K562 (cell line): Measurements from ENCODE around the gene FOXA3. TPM values are rescaled to one million over a fixed set of nuclear protein-coding genes. Genes with fewer than 3 reads are reported as not detected.

Source experiments
- ADNP ChIP-seq: fragments of 200-800 bp; sonication (Bioruptor generic); IDR thresholded peaks from 2 replicates; pipeline ENCODE4 v1.6.1; 2016; ENCODE audit warnings: missing genetic modification characterization, missing compliant biosample characterization
- ARID4B ChIP-seq: sonication (generic); formaldehyde crosslinking; IDR thresholded peaks from 2 replicates; pipeline ENCODE4 v1.8.0; 2022; ENCODE audit warnings: mild to moderate bottlenecking, missing genetic modification reagents
- CEBPB ChIP-seq: fragments of 450-650 bp; IDR thresholded peaks from 2 replicates; pipeline ENCODE4 v1.6.1; 2016; ENCODE audit warnings: missing genetic modification characterization, missing compliant biosample characterization
- CGGBP1 ChIP-seq: fragments of 250-450 bp; sonication (Bioruptor Pico); IDR thresholded peaks from 2 replicates; pipeline ENCODE4 v1.9.0; 2021; ENCODE audit warnings: mild to moderate bottlenecking
- CTCF ChIP-seq, 3 experiments: IDR thresholded peaks in 2 of 3; conservative IDR thresholded peaks in 1 of 3; 2 replicates each; pipeline ENCODE4 v1.5.1; 2011 to 2012; ENCODE audit warnings: low read length in 3 of 3, mild to moderate bottlenecking in 3 of 3, control low read depth in 2 of 3, improper control_type of control experiment in 1 of 3, inconsistent platforms in 1 of 3, low read depth in 1 of 3, mixed read lengths in 1 of 3, moderate library complexity in 1 of 3; ENCODE audit not compliant: insufficient read depth in 2 of 3
- GABPA ChIP-seq: fragments of 200-800 bp; sonication (Bioruptor generic); conservative IDR thresholded peaks from 2 replicates; pipeline ENCODE4 v1.6.1; 2016; ENCODE audit warnings: low read depth, missing genetic modification characterization, missing compliant biosample characterization
- HCFC1 ChIP-seq: IDR thresholded peaks from 2 replicates; pipeline ENCODE4 v1.6.1; 2012; ENCODE audit warnings: low read depth, low read length, improper control_type of control experiment
- HDAC1 ChIP-seq, 2 experiments: fragments of 450-650 bp; IDR thresholded peaks; 2 replicates each; pipeline ENCODE4 v1.6.1; 2016 to 2017; ENCODE audit warnings: inconsistent platforms in 1 of 2, mild to moderate bottlenecking in 1 of 2, moderate library complexity in 1 of 2
- HINFP ChIP-seq: fragments of 450-650 bp; conservative IDR thresholded peaks from 2 replicates; pipeline ENCODE4 v1.6.1; 2016; ENCODE audit warnings: missing genetic modification characterization, low read depth, mild to moderate bottlenecking, control low read depth, missing compliant biosample characterization
- MBD2 ChIP-seq: sonication (generic); IDR thresholded peaks from 2 replicates; pipeline ENCODE4 v1.6.1; 2016; ENCODE audit warnings: low read depth, borderline replicate concordance
- MCM3 ChIP-seq: fragments of 450-650 bp; IDR thresholded peaks from 2 replicates; pipeline ENCODE4 v1.6.1; 2016
- MTA3 ChIP-seq: fragments of 450-650 bp; formaldehyde crosslinking; IDR thresholded peaks from 2 replicates; pipeline ENCODE4 v1.6.1; 2017; ENCODE audit warnings: mild to moderate bottlenecking, borderline replicate concordance
- NEUROD1 ChIP-seq: fragments of 150-350 bp; IDR thresholded peaks from 2 replicates; pipeline ENCODE4 v1.6.1; 2014; ENCODE audit warnings: borderline replicate concordance, low read length, low read depth; ENCODE audit not compliant: partially characterized antibody
- THRA ChIP-seq: fragments of 450-650 bp; IDR thresholded peaks from 2 replicates; pipeline ENCODE4 v1.6.1; 2017; ENCODE audit warnings: mild to moderate bottlenecking, moderate library complexity
- ZBTB1 ChIP-seq: sonication (generic); formaldehyde crosslinking; IDR thresholded peaks from 2 replicates; pipeline ENCODE4 v1.8.1; 2023; ENCODE audit warnings: missing genetic modification reagents, low read depth, mild to moderate bottlenecking, borderline replicate concordance
- ZKSCAN1 ChIP-seq: fragments of 150-350 bp; IDR thresholded peaks from 2 replicates; pipeline ENCODE4 v1.6.1; 2016; ENCODE audit warnings: low read depth, low read length
- ZNF408 ChIP-seq: fragments of 250-450 bp; sonication (Bioruptor Pico); IDR thresholded peaks from 2 replicates; pipeline ENCODE4 v1.4.0; 2020; ENCODE audit warnings: low read depth, mild to moderate bottlenecking, moderate library complexity
- ZNF75A ChIP-seq: fragments of 450-650 bp; formaldehyde crosslinking; IDR thresholded peaks from 2 replicates; pipeline ENCODE4 v1.4.0; 2020; ENCODE audit warnings: mild to moderate bottlenecking
- polyA plus RNA-seq, 8 experiments: library from polyadenylated mRNA; depleted of rRNA in 4 of 8; stranded (reverse) in 5 of 8; unstranded in 3 of 8; fragments of >200 nt; fragmentation: Nextera tagmentation in 2 of 8; fragmentation: Illumina TruSeq in 1 of 8; extraction: Ambion mirVana in 2 of 8; extraction: Trizol in 1 of 8; gene quantifications; 2 replicates each; pipeline versions ENCODE4 v1.2.1 to v1.2.3, GENCODE V29; 2011 to 2014; ENCODE audit warnings: inconsistent platforms in 1 of 8, missing spikeins in 1 of 8
- total RNA-seq, 7 experiments: library from RNA; depleted of rRNA in 6 of 7; stranded (reverse); fragments of >200 nt in 6 of 7; fragmentation: Illumina TruSeq in 2 of 7; extraction: Trizol in 2 of 7; gene quantifications; 2 replicates each; pipeline versions ENCODE4 v1.2.1 to v1.2.3, GENCODE V29; 2011 to 2021; ENCODE audit warnings: low replicate concordance in 1 of 7

The FOXA3 gene
- total and polyA plus RNA-seq, 9 of the 15 experiments (the other 6 are each of a cell fraction or from before 2014, with no cell fraction given), result 1.3 to 15.5 (median 4.7) TPM

- peak; percentile 52 for TF ChIP-seq HCFC1
- TF ChIP-seq MTA3, result 0 out of 2 replicates have a peak, but pooled peaks have one; percentile 25
- 0 out of 2 replicates have a peak, but pooled peaks have one; percentile 14 for TF ChIP-seq MBD2
- peak; percentile 99 to 100 (median 99) for TF ChIP-seq CTCF (IDR thresholded peaks at IDR 0.05 in 2 of 3, conservative IDR thresholded peaks at IDR 0.05 in 1 of 3; ENCODE audit: insufficient read depth in 2 of 3, low read depth in 1 of 3, low read length in 3 of 3)
- no peak for TF ChIP-seq MCM3
- TF ChIP-seq ADNP (tag), result no peak
- TF ChIP-seq HDAC1 (IDR thresholded peaks at IDR 0.05), result no peak
- TF ChIP-seq CGGBP1, result no peak
- 0 out of 2 replicates have a peak, but pooled peaks have one; percentile 22 for TF ChIP-seq ARID4B
- TF ChIP-seq CEBPB (tag), result no peak
- 0 out of 2 replicates have a peak, but pooled peaks have one; percentile 9 for TF ChIP-seq GABPA (tag)
- 0 out of 2 replicates have a peak, but pooled peaks have one; percentile 36 for TF ChIP-seq ZKSCAN1
- no peak for TF ChIP-seq ZBTB1 (CRISPR knock-in tag)
- TF ChIP-seq THRA, result no peak
- no peak for TF ChIP-seq ZNF75A (CRISPR knock-in tag)
- TF ChIP-seq HINFP (tag), result no peak
- TF ChIP-seq ZNF408 (CRISPR knock-in tag), result no peak
- peak; percentile 57 for TF ChIP-seq NEUROD1
Observed at GRCh38 chr19:45817010-45817724, 47.0 kb upstream of the FOXA3 start (continued).
